Right lobe of liver (tissue), 6 donors: Measurements from ENCODE around the gene BLM. TPM values are rescaled to one million over a fixed set of nuclear protein-coding genes. Genes with fewer than 3 reads are reported as not detected.

Experiments
- ATAC-seq, 4 donors: fragments of 200-7000 bp; cut with Tn5 transposase; one replicate each; pipeline ENCODE4 v1.9.1; 2020; ENCODE audit warnings: mild to moderate bottlenecking in 4 of 4, moderate library complexity in 4 of 4
- DNase-seq, 3 donors: peaks; one replicate each; pipeline ENCODE4 v3.0.0-alpha.2; 2020
- H3K27ac ChIP-seq, 3 donors: fragments of 200-600 bp; one replicate each; pipeline ENCODE4 v1.8.0; 2022
- H3K27me3 ChIP-seq, 2 donors: fragments of 200-600 bp; one replicate each; pipeline ENCODE4 v1.8.0; 2022
- H3K36me3 ChIP-seq, 4 donors: fragments of 200-600 bp; sonication (generic) in 1 of 4; one replicate each; pipeline versions ENCODE4 v1.5.1 to v1.8.0; 2017 to 2022; ENCODE audit warnings: control low read depth in 1 of 4
- H3K4me1 ChIP-seq, 4 donors: fragments of 200-600 bp; sonication (generic) in 1 of 4; one replicate each; pipeline versions ENCODE4 v1.5.1 to v1.8.0; 2017 to 2022; ENCODE audit warnings: control low read depth in 1 of 4
- H3K4me3 ChIP-seq, 3 donors: fragments of 200-600 bp; one replicate each; pipeline ENCODE4 v1.8.0; 2022
- H3K9me3 ChIP-seq, 4 donors: fragments of 200-600 bp; sonication (generic) in 1 of 4; one replicate each; pipeline versions ENCODE4 v1.5.1 to v1.8.0; 2017 to 2022; ENCODE audit warnings: control low read depth in 1 of 4
- CTCF ChIP-seq, 4 donors: fragments of 200-600 bp in 3 of 4; fragments of 450-650 bp in 1 of 4; IDR thresholded peaks; one replicate each; pipeline versions ENCODE4 v1.5.1 to v1.8.0; 2016 to 2022; ENCODE audit warnings: antibody characterized with exemption in 4 of 4, mild to moderate bottlenecking in 2 of 4
- POLR2A ChIP-seq: fragments of 450-650 bp; IDR thresholded peaks from one replicate; pipeline ENCODE4 v1.6.1; 2017; ENCODE audit warnings: antibody characterized with exemption, mild to moderate bottlenecking
- WGBS: methylation state at CpG from one replicate; pipeline ENCODE4 v1.1.6; 2018; ENCODE audit warnings: low coverage, low lambda C conversion rate; ENCODE audit not compliant: insufficient coverage; ENCODE audit errors: missing lambda C conversion rate; 5-methylcytosine and 5-hydroxymethylcytosine counted together
- intact Hi-C, 2 donors: fragments of 100-400 bp; cut with DNase I; formaldehyde crosslinking; loops; one replicate each; pipeline versions ENCODE4 v1.11.2 to v1.14.1; 2022
- small RNA-seq, 2 experiments: library from RNA; depleted of rRNA; stranded (forward); fragments of <200 nt; gene quantifications; one replicate each; pipeline ENCODE3, GENCODE V24; 2016
- total RNA-seq, 6 experiments: library from RNA; depleted of rRNA in 2 of 6; stranded (reverse); fragments of >200 nt in 2 of 6; fragmentation: NEBNext Ultra II Directional in 3 of 6; extraction: Animal tissue kit (Norgen Biotek cat#: 25700) in 3 of 6; gene quantifications; one replicate each; pipeline versions ENCODE4 v1.1.0 to v1.2.4, GENCODE V29; 2016 to 2023
- donor health status: DM: no; HTN: yes; CAD: no.
- donor health status: DM: no; HTN: no; CAD: no.
- donor health status: DM: no; HTN: no; CAD: no.
- donor health status: DM: no; HTN: yes; CAD: no.
- donor health status: DM: no; HTN: yes; CAD: no.

The BLM gene
- total RNA-seq, 6 experiments from 2014 or later = 0.20 to 2.3 (median 0.45) TPM

- Histone ChIP-seq H3K9me3 (no peaks in the 10 kb centered on the region), H3K27me3 (no peaks in the 10 kb centered on the region), H3K27ac (peak overlapping the region in 2 of 3 donors; percentile 91 to 94), H3K4me1 (peaks cover 0 to 56% (median 28%) of the 10 kb centered on the region in 4 donors), H3K36me3 (no peaks in the 10 kb centered on the region), H3K4me3 (no peak overlapping the region)
- intact Hi-C loops = no loop called here
- ATAC-seq = no peak
- TF ChIP-seq CTCF (IDR thresholded peaks at IDR 0.05) (no peak), POLR2A (no peak)
- no CpG with 5 or more reads among the region's 10 CpGs for WGBS
- DNase-seq = no peak
Observed at GRCh38 chr15:90864507-90864906, 147.4 kb downstream of the BLM start.

GRCh38 chr15:90865702-90866101 is 148.6 kb downstream of the BLM start:
- peaks cover 0 to 53% (median 26%) of the 10 kb centered on the region in 4 donors for H3K4me1 ChIP-seq
- intact Hi-C loops = no loop called here

More at GRCh38 chr15:90865702-90866101, 148.6 kb downstream of the BLM start:
- 94% methylated on average over 4 of the region's 4 CpGs for WGBS
- DNase-seq (no peak), ATAC-seq (no peak)
- H3K27me3 ChIP-seq = no peaks in the 10 kb centered on the region
- H3K36me3 ChIP-seq = no peaks in the 10 kb centered on the region
- TF ChIP-seq POLR2A = no peak
- no peak overlapping the region for H3K4me3 ChIP-seq
- H3K27ac ChIP-seq = no peak overlapping the region
- H3K9me3 ChIP-seq = no peaks in the 10 kb centered on the region

Small RNA genes lying within 50 kb of the gene (small RNA-seq; reads per million reads assigned to genes)
- gene RF00093 (0 reads per million in 2 experiments), gene RN7SL363P (0 reads per million in 2 experiments)

Other genes starting within 250 kb of the BLM start
- 10 to 100 TPM in 4 of 6 experiments, 1 to 10 TPM in 2; 8.4 to 16.2 (median 11.3) TPM for gene CRTC3, start 187.4 kb upstream of the BLM start, total RNA-seq
- 100 to 1,000 TPM; 122 to 232 (median 189) TPM for gene FURIN, start 151.2 kb downstream of the BLM start, total RNA-seq
- gene FES, start 167.2 kb downstream of the BLM start, total RNA-seq = 10 to 100 TPM; 11.5 to 36.5 (median 18.5) TPM
- 10 to 100 TPM; 41.4 to 91.6 (median 59.8) TPM for gene MAN2A2, start 186.0 kb downstream of the BLM start, total RNA-seq
- 10 to 100 TPM in 4 of 6 experiments, 1 to 10 TPM in 2; 8.8 to 17.6 (median 11.5) TPM for gene HDDC3, start 215.2 kb downstream of the BLM start, total RNA-seq
- gene UNC45A, start 217.9 kb downstream of the BLM start, total RNA-seq = 10 to 100 TPM; 13.3 to 33.0 (median 25.4) TPM
- 1 to 10 TPM; 4.8 to 7.9 (median 6.6) TPM for gene RCCD1, start 237.5 kb downstream of the BLM start, total RNA-seq